Endodermal cell (in vitro differentiated cells): ENCODE results near the gene ARHGAP10. TPM values are rescaled to one million over a fixed set of nuclear protein-coding genes. Genes with fewer than 3 reads are reported as not detected.

ENCODE experiments used
- DNase-seq: peaks from one replicate; pipeline ENCODE4 v3.0.0-alpha.2; 2017
- H3K27ac ChIP-seq: 2 replicates; pipeline ENCODE4 v1.5.1; 2013; ENCODE audit warnings: mild to moderate bottlenecking, low read depth, low read length, moderate library complexity
- H3K27me3 ChIP-seq: 2 replicates; pipeline ENCODE4 v1.6.1; 2013; ENCODE audit warnings: mild to moderate bottlenecking, low read length, moderate library complexity; ENCODE audit not compliant: insufficient read depth, control insufficient read depth, poor library complexity, severe bottlenecking
- H3K36me3 ChIP-seq: 2 replicates; pipeline ENCODE4 v1.7.0; 2013; ENCODE audit warnings: mild to moderate bottlenecking, low read length, moderate library complexity; ENCODE audit not compliant: control insufficient read depth, insufficient read depth
- H3K4me1 ChIP-seq: one replicate; pipeline ENCODE4 v1.7.0; 2013; ENCODE audit warnings: low read length; ENCODE audit not compliant: control insufficient read depth, insufficient read depth
- H3K4me3 ChIP-seq: 2 replicates; pipeline ENCODE4 v1.5.1; 2013; ENCODE audit warnings: mild to moderate bottlenecking, low read length, moderate library complexity
- H3K9ac ChIP-seq: 2 replicates; pipeline ENCODE4 v1.6.1; 2013; ENCODE audit warnings: mild to moderate bottlenecking, low read length, moderate library complexity; ENCODE audit not compliant: poor library complexity, severe bottlenecking; ENCODE audit errors: extremely low read depth
- H3K9me3 ChIP-seq: 2 replicates; pipeline ENCODE4 v1.6.1; 2013; ENCODE audit warnings: mild to moderate bottlenecking, low read length, moderate library complexity; ENCODE audit not compliant: control insufficient read depth
- H3K27ac Mint-ChIP-seq: 2 replicates; pipeline ENCODE4 v1.8.0; 2020; ENCODE audit warnings: mixed read lengths
- H3K27me3 Mint-ChIP-seq: 2 replicates; pipeline ENCODE4 v1.8.0; 2021; ENCODE audit warnings: mild to moderate bottlenecking, mixed read lengths; ENCODE audit not compliant: insufficient read depth
- H3K36me3 Mint-ChIP-seq: 2 replicates; pipeline ENCODE4 v1.8.0; 2020; ENCODE audit warnings: low read depth, mixed read lengths
- H3K4me1 Mint-ChIP-seq: 2 replicates; pipeline ENCODE4 v1.8.0; 2020; ENCODE audit warnings: mixed read lengths
- H3K4me3 Mint-ChIP-seq: 2 replicates; pipeline ENCODE4 v1.8.0; 2020; ENCODE audit warnings: mild to moderate bottlenecking, moderate library complexity, mixed read lengths
- H3K9me3 Mint-ChIP-seq: 2 replicates; pipeline ENCODE4 v1.8.0; 2020; ENCODE audit warnings: mild to moderate bottlenecking, mixed read lengths
- WGBS, 2 experiments: methylation state at CpG; one replicate each; pipeline versions ENCODE4 v1.1.5 to v1.1.7; 2013; ENCODE audit warnings: missing lambda C conversion rate in 2 of 2, mixed read lengths in 1 of 2; ENCODE audit not compliant: insufficient coverage in 1 of 2, insufficient read length in 1 of 2; 5-methylcytosine and 5-hydroxymethylcytosine counted together
- total RNA-seq, 2 donors: library from RNA; stranded (reverse); fragmentation: NEBNext Ultra II Directional in 1 of 2; extraction: Animal tissue kit (Norgen Biotek cat#: 25700) in 1 of 2; gene quantifications; 2 replicates in 1 of 2; 3 replicates in 1 of 2; pipeline ENCODE4 v1.2.1, GENCODE V29; 2021
- TF ChIP-seq, protein P1 (sequence below): fragments of 200-600 bp; sonication (generic); conservative IDR thresholded peaks from 2 replicates; pipeline ENCODE4 v1.5.0; 2021; ENCODE audit warnings: antibody characterized with exemption, mild to moderate bottlenecking

The ARHGAP10 gene
- total RNA-seq, 2 donors from 2014 or later = 9.1 to 11.8 TPM

DNA sequence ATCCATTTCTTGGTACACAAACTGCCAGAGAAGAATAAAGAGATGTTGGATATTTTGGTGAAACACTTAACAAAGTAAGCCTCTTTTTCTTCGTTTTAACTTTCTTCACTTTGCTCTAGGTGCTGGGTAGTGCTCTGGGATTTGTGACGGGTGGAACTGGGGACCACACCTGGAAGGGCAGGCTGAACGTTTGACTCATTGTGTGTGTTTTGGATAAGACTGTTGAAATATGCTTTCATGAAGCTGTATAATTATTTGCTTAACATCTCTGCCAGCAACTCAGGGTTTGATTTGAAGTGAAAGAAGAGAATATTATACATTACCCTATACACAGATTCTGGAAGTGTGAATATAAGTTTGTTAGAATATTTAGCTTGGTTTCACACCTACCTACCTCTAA lies 233.2 kb downstream of the ARHGAP10 start:
- no peaks in the 10 kb centered on the region for H3K27me3 Mint-ChIP-seq
- no peaks in the 10 kb centered on the region for H3K9me3 Mint-ChIP-seq
- H3K36me3 Mint-ChIP-seq = no peaks in the 10 kb centered on the region
- DNase-seq = no peak
- Histone ChIP-seq H3K36me3 (no peaks in the 10 kb centered on the region), H3K4me3 (no peak overlapping the region), H3K9me3 (no peaks in the 10 kb centered on the region), H3K4me1 (no peaks in the 10 kb centered on the region), H3K27ac (no peak overlapping the region), H3K9ac (no peak overlapping the region), H3K27me3 (no peaks in the 10 kb centered on the region)
- no peak overlapping the region for H3K27ac Mint-ChIP-seq
- H3K4me1 Mint-ChIP-seq = peaks cover 15% of the 10 kb centered on the region
- 94% methylated on average over 3 of the region's 3 CpGs; no CpG with 5 or more reads in 1 of the 2 experiments for whole genome bisulfite sequencing, 2 experiments
- no peak overlapping the region for H3K4me3 Mint-ChIP-seq
- TF ChIP-seq, protein P1, sequence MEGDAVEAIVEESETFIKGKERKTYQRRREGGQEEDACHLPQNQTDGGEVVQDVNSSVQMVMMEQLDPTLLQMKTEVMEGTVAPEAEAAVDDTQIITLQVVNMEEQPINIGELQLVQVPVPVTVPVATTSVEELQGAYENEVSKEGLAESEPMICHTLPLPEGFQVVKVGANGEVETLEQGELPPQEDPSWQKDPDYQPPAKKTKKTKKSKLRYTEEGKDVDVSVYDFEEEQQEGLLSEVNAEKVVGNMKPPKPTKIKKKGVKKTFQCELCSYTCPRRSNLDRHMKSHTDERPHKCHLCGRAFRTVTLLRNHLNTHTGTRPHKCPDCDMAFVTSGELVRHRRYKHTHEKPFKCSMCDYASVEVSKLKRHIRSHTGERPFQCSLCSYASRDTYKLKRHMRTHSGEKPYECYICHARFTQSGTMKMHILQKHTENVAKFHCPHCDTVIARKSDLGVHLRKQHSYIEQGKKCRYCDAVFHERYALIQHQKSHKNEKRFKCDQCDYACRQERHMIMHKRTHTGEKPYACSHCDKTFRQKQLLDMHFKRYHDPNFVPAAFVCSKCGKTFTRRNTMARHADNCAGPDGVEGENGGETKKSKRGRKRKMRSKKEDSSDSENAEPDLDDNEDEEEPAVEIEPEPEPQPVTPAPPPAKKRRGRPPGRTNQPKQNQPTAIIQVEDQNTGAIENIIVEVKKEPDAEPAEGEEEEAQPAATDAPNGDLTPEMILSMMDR = no peak

DNA sequence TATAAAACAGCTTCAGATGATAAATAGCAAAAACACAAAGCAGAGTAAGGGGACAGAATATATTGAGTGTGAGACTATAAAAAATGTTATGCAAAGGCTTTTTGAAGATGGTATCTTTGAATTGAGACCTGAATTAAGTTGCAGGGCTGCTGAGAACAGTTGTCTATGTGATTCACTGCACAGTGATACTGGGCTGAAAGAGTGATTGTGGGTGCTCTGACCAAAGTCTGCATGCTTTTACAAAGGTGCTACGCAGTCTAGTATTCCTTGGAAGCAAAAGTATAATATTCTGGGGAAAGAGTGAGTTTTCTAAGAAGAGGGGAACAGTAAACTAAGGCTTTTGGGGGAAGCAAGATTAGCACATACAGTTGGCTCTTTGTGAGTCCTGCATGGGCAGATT lies 234.0 kb downstream of the ARHGAP10 start:
- Histone ChIP-seq H3K4me3 (no peak overlapping the region), H3K27ac (no peak overlapping the region), H3K9ac (no peak overlapping the region), H3K9me3 (no peaks in the 10 kb centered on the region), H3K36me3 (no peaks in the 10 kb centered on the region), H3K27me3 (no peaks in the 10 kb centered on the region), H3K4me1 (no peaks in the 10 kb centered on the region)
- DNase-seq = no peak
- no peak overlapping the region for H3K4me3 Mint-ChIP-seq
- no peak overlapping the region for H3K27ac Mint-ChIP-seq
- peaks cover 19% of the 10 kb centered on the region for H3K4me1 Mint-ChIP-seq
- 95 to 100% methylated on average over 1 of the region's 1 CpG for WGBS, 2 experiments
- H3K9me3 Mint-ChIP-seq = no peaks in the 10 kb centered on the region
- no peaks in the 10 kb centered on the region for H3K36me3 Mint-ChIP-seq
- TF ChIP-seq, protein P1 = no peak
- no peaks in the 10 kb centered on the region for H3K27me3 Mint-ChIP-seq

DNA sequence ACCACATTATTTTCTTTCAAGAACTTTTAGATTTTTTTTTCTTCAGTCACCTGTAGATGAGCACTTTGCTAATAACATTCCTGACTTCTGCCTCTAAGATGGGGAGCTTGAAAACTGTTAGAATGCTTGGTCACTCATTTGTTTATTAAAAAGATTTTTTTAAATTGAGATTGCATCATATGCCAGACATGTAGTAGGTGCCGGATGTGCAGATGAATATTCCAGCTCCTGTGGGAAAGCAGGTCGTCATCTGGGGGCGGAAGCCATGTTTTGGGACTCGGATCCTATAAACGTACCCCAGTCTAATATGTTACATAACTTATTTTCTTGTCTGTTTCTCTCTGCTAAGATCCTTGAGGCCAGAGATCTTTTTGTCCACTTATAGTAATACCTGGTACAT lies 236.8 kb downstream of the ARHGAP10 start:
- Histone ChIP-seq H3K9me3 (no peaks in the 10 kb centered on the region), H3K4me1 (no peaks in the 10 kb centered on the region), H3K9ac (no peak overlapping the region), H3K4me3 (no peak overlapping the region), H3K27ac (no peak overlapping the region), H3K36me3 (no peaks in the 10 kb centered on the region), H3K27me3 (no peaks in the 10 kb centered on the region)
- DNase-seq = no peak
- Mint-ChIP-seq H3K27me3 (no peaks in the 10 kb centered on the region), H3K27ac (peak overlapping the region; percentile 49), H3K36me3 (no peaks in the 10 kb centered on the region), H3K9me3 (peaks cover 2% of the 10 kb centered on the region), H3K4me1 (peaks cover 14% of the 10 kb centered on the region), H3K4me3 (no peak overlapping the region)
- TF ChIP-seq, protein P1 = no peak
- 95 to 98% methylated on average over 3 to 5 of the region's 5 CpGs for WGBS, 2 experiments
